A549 (cell line): ENCODE measurements around the gene TP53RK.

ENCODE experiments used
- CHD4 ChIP-seq: fragments of 200-600 bp; sonication (generic); IDR thresholded peaks from 2 replicates; pipeline ENCODE4 v1.6.1; 2016; ENCODE audit warnings: antibody characterized with exemption, mild to moderate bottlenecking, borderline replicate concordance
- EP300 ChIP-seq, 2 experiments: fragments of >200 bp; sonication (Bioruptor Twin); formaldehyde crosslinking; IDR thresholded peaks; 2 replicates in 1 of 2; 3 replicates in 1 of 2; pipeline ENCODE4 v1.6.1; 2016 to 2017
- GATA3 ChIP-seq: IDR thresholded peaks from 2 replicates; pipeline ENCODE4 v1.6.1; 2012; ENCODE audit warnings: borderline replicate concordance
- JUN ChIP-seq, 2 experiments: fragments of >200 bp; sonication (Bioruptor Twin); formaldehyde crosslinking; IDR thresholded peaks; 2 replicates in 1 of 2; 3 replicates in 1 of 2; pipeline ENCODE4 v1.6.1; 2016 to 2017
- MAFK ChIP-seq: fragments of 450-650 bp; IDR thresholded peaks from 2 replicates; pipeline ENCODE4 v1.6.1; 2014; ENCODE audit not compliant: partially characterized antibody
- MYC ChIP-seq: IDR thresholded peaks from 2 replicates; pipeline ENCODE4 v1.6.1; 2012; ENCODE audit warnings: mild to moderate bottlenecking, inconsistent platforms, low read length, improper control_type of control experiment, borderline replicate concordance
- NR3C1 ChIP-seq: fragments of >200 bp; sonication (Bioruptor Twin); formaldehyde crosslinking; IDR thresholded peaks from 3 replicates; pipeline ENCODE4 v1.6.1; 2017
- POLR2A ChIP-seq: IDR thresholded peaks from 2 replicates; pipeline ENCODE4 v1.6.1; 2012; ENCODE audit warnings: mild to moderate bottlenecking, low read length
- RNF2 ChIP-seq: fragments of 200-600 bp; sonication (generic); IDR thresholded peaks from 2 replicates; pipeline ENCODE4 v1.6.1; 2016; ENCODE audit warnings: low read depth, mild to moderate bottlenecking, antibody characterized with exemption, moderate library complexity, borderline replicate concordance
- SREBF2 ChIP-seq: fragments of 450-650 bp; IDR thresholded peaks from 2 replicates; pipeline ENCODE4 v1.6.1; 2014; ENCODE audit warnings: mild to moderate bottlenecking, moderate library complexity
- ZFP36 ChIP-seq: fragments of 450-650 bp; IDR thresholded peaks from 2 replicates; pipeline ENCODE4 v1.6.1; 2014; ENCODE audit warnings: borderline replicate concordance; ENCODE audit not compliant: partially characterized antibody
- TF ChIP-seq, protein P1 (sequence below): fragments of >200 bp; sonication (Bioruptor Twin); formaldehyde crosslinking; IDR thresholded peaks from 3 replicates; pipeline ENCODE4 v1.5.1; 2016
- TF ChIP-seq, protein P2 (sequence below): fragments of 450-650 bp; IDR thresholded peaks from 2 replicates; pipeline ENCODE4 v1.6.1; 2014; ENCODE audit warnings: antibody characterized with exemption
- TF ChIP-seq, protein P3 (sequence below): fragments of 250-450 bp; sonication (Bioruptor Pico); IDR thresholded peaks from 2 replicates; pipeline ENCODE4 v1.5.0; 2021; ENCODE audit warnings: mild to moderate bottlenecking, moderate library complexity, borderline replicate concordance

DNA sequence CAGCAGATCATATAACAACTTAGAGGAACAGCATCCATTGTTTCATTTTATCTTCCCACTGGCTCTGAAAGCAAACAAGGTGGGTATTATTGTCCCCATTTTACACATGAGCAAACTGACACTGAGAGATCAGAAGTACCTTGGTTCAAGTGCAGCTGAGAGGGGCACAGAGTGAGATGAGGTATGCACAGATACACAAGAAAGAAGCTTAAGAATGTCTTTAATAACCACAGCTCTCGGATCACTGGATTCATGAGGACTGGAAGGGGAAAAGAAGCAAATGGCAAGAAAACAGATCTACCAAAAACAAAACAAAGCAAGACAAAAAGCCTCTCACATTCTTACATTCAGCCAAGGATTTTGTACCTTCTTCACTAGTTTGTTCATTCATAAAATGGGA is 30.8 kb upstream of the TP53RK start:
- no peak for TF ChIP-seq SREBF2
- TF ChIP-seq EP300 (IDR thresholded peaks at IDR 0.05) = no peak
- no peak for TF ChIP-seq GATA3
- no peak for TF ChIP-seq MAFK
- TF ChIP-seq CHD4 = no peak
- TF ChIP-seq, protein P1, sequence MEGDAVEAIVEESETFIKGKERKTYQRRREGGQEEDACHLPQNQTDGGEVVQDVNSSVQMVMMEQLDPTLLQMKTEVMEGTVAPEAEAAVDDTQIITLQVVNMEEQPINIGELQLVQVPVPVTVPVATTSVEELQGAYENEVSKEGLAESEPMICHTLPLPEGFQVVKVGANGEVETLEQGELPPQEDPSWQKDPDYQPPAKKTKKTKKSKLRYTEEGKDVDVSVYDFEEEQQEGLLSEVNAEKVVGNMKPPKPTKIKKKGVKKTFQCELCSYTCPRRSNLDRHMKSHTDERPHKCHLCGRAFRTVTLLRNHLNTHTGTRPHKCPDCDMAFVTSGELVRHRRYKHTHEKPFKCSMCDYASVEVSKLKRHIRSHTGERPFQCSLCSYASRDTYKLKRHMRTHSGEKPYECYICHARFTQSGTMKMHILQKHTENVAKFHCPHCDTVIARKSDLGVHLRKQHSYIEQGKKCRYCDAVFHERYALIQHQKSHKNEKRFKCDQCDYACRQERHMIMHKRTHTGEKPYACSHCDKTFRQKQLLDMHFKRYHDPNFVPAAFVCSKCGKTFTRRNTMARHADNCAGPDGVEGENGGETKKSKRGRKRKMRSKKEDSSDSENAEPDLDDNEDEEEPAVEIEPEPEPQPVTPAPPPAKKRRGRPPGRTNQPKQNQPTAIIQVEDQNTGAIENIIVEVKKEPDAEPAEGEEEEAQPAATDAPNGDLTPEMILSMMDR = no peak
- no peak for TF ChIP-seq POLR2A
- no peak for TF ChIP-seq NR3C1
- TF ChIP-seq, protein P2, sequence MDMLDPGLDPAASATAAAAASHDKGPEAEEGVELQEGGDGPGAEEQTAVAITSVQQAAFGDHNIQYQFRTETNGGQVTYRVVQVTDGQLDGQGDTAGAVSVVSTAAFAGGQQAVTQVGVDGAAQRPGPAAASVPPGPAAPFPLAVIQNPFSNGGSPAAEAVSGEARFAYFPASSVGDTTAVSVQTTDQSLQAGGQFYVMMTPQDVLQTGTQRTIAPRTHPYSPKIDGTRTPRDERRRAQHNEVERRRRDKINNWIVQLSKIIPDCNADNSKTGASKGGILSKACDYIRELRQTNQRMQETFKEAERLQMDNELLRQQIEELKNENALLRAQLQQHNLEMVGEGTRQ = no peak
- no peak for TF ChIP-seq ZFP36
- no peak for TF ChIP-seq RNF2
- no peak for TF ChIP-seq MYC
- TF ChIP-seq JUN (IDR thresholded peaks at IDR 0.05) = no peak
- TF ChIP-seq, protein P3, sequence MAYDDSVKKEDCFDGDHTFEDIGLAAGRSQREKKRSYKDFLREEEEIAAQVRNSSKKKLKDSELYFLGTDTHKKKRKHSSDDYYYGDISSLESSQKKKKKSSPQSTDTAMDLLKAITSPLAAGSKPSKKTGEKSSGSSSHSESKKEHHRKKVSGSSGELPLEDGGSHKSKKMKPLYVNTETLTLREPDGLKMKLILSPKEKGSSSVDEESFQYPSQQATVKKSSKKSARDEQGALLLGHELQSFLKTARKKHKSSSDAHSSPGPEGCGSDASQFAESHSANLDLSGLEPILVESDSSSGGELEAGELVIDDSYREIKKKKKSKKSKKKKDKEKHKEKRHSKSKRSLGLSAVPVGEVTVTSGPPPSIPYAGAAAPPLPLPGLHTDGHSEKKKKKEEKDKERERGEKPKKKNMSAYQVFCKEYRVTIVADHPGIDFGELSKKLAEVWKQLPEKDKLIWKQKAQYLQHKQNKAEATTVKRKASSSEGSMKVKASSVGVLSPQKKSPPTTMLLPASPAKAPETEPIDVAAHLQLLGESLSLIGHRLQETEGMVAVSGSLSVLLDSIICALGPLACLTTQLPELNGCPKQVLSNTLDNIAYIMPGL (CRISPR knock-in tag) = no peak
